ENCODE data around the gene ADAM12.

GRCh38 chr10:126124668-126125349 lies 263.5 kb downstream of the ADAM12 start:
- no peak for TF ChIP-seq CTCF (IDR thresholded peaks at IDR 0.05; ENCODE audit: insufficient read depth, low read depth, low read length)
- TF ChIP-seq EZH2 (IDR thresholded peaks at IDR 0.05; ENCODE audit: insufficient read depth, low read length) = no peak

Data from astrocyte (in vitro differentiated cells and primary cell).